ENCODE measurements around the gene GJA1.

DNA sequence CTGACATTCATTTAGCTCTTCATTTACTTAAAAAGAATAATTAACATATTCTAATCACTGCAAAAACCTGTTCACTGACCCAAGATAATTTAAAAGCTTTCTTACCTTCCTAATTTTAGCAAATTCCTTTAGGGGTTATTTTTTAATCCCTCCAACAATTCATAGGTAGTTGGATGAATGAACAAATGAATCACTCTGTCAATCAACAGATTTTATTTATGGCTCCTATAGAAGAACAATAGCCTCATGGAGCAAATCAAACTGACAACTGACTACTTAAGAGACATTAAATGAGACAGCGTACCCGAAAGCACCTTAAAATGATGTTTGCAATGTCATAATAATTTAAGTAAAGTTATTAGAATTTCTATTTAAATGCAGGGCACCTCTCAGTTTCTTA is 31.5 kb upstream of the GJA1 start:
- no peak for TF ChIP-seq POLR2A (IDR thresholded peaks at IDR 0.05; ENCODE audit: low read length)
- no peak for TF ChIP-seq GATA1 (IDR thresholded peaks at IDR 0.05; ENCODE audit: low read depth, low read length)

Measured in erythroblast (primary cell).